Mucosa of stomach (tissue), 1 donor: ENCODE measurements around the gene PRKCI.
A peak's percentile ranks its signal among the peaks of the same experiment; 100 is the strongest.
"Not testable (repeated sequence)": the region's sequence is repeated elsewhere in the genome, so short reads cannot be mapped to it uniquely, and the experiment has no call there.

Experiments
- H3K27me3 ChIP-seq: one replicate; pipeline ENCODE4 v1.7.0; 2013; ENCODE audit warnings: mild to moderate bottlenecking, low read length; ENCODE audit not compliant: control insufficient read depth, insufficient read depth
- H3K36me3 ChIP-seq: one replicate; pipeline ENCODE4 v1.7.0; 2013; ENCODE audit warnings: low read length; ENCODE audit not compliant: control insufficient read depth, insufficient read depth
- H3K4me1 ChIP-seq: one replicate; pipeline ENCODE4 v1.7.0; 2013; ENCODE audit warnings: mild to moderate bottlenecking, low read length; ENCODE audit not compliant: control insufficient read depth, insufficient read depth
- H3K4me3 ChIP-seq: one replicate; pipeline ENCODE4 v1.7.0; 2013; ENCODE audit warnings: low read length
- H3K9ac ChIP-seq: one replicate; pipeline ENCODE4 v1.7.0; 2013; ENCODE audit warnings: mild to moderate bottlenecking, low read length, moderate library complexity
- H3K9me3 ChIP-seq: one replicate; pipeline ENCODE4 v1.7.0; 2013; ENCODE audit warnings: mild to moderate bottlenecking, low read length, moderate library complexity; ENCODE audit not compliant: control insufficient read depth
- donor health status: Pancreatic carcinoma.

Gene PRKCI

DNA sequence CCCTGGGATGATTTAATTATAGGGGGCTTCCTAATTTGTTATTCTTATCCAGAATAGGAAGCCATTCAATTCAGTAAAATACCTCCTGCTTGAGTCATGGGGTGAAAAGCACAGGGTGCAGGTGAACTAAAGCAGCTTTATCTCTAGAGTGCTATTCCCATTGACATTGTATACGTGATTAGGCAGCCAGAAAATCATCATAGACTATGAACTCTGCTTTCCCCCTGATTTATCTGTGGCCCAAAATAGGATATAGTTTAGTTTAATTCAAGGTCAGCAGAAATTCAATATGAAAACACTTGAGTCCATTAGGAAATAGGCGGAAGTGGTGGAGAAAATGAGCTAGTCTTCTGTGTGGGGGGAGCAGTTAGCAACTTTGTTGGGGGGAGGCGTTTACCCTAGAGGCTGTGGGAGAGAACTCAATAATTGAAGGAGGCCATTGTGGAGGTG lies 18.2 kb upstream of the PRKCI start:
- Histone ChIP-seq H3K36me3 (no peaks in the 10 kb centered on the region), H3K4me1 (peaks cover 4% of the 10 kb centered on the region), H3K9me3 (no peaks in the 10 kb centered on the region)

DNA sequence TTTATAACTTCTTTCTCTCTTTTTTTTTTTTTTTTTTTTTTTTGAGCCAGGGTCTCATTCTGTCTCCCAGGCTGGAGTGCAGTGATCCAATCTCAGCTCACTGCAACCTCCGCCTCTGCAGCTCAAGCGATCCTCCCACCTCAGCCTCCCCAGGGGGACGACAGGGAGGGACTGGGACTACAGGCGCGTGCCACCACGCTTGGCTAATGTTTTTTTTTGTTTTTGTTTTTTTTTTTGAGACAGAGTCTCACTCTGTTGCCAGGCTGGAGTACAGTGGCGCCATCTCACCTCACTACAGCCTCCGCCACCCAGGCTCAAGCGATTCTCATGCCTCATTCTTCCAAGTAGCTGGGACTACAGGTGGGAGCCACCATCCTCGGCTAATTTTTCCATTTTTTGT lies 17.7 kb upstream of the PRKCI start:
- no peaks in the 10 kb centered on the region for H3K36me3 ChIP-seq
- no peak overlapping the region for H3K9ac ChIP-seq
- no peaks in the 10 kb centered on the region for H3K27me3 ChIP-seq
- peaks cover 4% of the 10 kb centered on the region for H3K4me1 ChIP-seq
- H3K9me3 ChIP-seq: no peaks in the 10 kb centered on the region
- no peak overlapping the region for H3K4me3 ChIP-seq

More for the DNA sequence above, 18.2 kb upstream of the PRKCI start:
- H3K4me3 ChIP-seq: no peak overlapping the region
- H3K9ac ChIP-seq: no peak overlapping the region
- H3K27me3 ChIP-seq: no peaks in the 10 kb centered on the region

DNA sequence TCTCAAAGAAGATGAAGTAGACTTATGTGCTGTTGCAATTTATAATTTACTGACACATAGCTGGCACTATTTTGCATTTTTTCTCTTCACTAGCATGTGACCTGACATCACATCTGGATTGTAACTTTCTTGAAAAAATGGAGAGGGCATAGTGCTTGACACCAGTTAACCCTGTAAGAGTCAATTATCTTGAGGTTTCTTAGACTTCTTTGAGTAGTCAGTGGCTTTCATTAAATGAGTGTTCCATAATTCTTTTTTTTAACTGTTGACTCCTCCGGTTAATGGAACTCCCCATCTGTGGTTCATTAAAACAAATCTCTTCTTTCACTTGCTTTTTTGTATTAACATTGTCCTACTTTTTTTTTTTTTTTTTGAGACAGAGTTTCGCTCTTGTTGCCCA lies 16.9 kb upstream of the PRKCI start:
- Histone ChIP-seq H3K27me3 (no peaks in the 10 kb centered on the region), H3K4me3 (no peak overlapping the region), H3K36me3 (no peaks in the 10 kb centered on the region), H3K9ac (no peak overlapping the region), H3K4me1 (peaks cover 4% of the 10 kb centered on the region), H3K9me3 (no peaks in the 10 kb centered on the region)

DNA sequence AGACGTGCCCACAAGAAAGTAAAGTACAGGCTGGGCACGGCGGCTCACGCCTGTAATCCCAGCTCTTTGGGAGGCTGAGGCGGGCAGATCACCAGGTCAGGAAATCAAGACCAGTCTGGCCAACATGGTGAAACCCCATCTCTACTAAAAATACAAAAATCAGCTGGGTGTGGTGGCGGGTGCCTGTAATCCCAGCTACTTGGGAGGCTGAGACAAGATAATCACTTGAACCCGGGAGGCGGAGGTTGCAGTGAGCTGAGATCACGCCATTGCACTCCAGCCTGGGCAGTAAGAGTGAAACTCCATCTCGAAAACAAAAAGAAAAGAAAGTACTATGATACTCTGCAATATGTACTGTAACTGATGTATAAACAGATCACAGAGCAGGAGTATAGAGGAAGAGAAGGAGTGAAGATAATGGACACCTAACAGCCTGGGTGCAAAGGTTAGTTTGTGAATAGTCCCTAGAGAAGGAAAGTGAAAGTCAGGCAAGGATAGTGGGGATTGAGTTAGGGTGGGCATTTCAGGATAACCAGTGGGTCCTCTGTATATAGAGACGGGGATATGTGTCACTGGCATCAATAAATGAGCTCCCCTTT lies 16.0 kb upstream of the PRKCI start:
- not testable (repeated sequence) for H3K27me3 ChIP-seq, H3K9ac ChIP-seq

DNA sequence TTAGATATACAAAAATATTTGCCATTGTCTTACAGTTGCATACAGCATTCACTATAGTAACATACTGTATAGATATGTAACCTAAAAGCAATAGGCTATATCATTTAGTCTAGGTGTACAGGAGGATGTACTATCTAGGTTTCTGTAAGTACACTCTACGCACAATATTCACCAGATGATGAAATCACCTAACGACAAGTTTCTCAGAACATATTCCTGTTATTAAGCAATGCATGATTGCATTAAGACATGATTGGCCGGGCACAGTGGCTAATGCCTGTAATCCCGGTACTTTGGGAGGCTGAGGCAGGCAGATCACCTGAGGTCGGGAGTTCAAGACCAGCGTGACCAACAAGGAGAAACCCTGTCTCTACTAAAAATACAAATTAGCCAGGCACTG lies 14.5 kb upstream of the PRKCI start:
- H3K9ac ChIP-seq: no peak overlapping the region
- H3K36me3 ChIP-seq: no peaks in the 10 kb centered on the region
- no peaks in the 10 kb centered on the region for H3K9me3 ChIP-seq
- H3K4me3 ChIP-seq: no peak overlapping the region
- H3K27me3 ChIP-seq: no peaks in the 10 kb centered on the region
- H3K4me1 ChIP-seq: peaks cover 4% of the 10 kb centered on the region

More for the DNA sequence above, 16.0 kb upstream of the PRKCI start:
- not testable (repeated sequence) for H3K4me1 ChIP-seq, H3K36me3 ChIP-seq, H3K9me3 ChIP-seq, H3K4me3 ChIP-seq

DNA sequence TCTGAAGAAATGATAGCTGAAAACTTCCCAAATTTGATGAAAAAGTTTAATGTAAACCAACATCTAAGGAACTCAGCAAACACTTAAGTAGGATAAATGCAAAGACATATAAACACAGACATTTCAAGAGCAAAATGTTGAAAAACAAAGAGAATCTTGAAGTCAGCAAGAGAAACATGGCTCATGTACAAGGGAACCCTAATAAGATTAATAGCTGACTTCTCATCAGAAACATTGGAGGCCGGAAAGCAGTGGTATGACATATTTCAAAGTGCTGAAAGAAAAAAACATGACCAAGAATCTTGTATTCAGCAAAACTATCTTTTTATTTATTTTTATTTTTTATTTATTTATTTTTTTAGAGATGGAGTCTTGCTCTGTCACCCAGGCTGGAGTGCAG lies 10.6 kb upstream of the PRKCI start:
- H3K9ac ChIP-seq: no peak overlapping the region
- no peaks in the 10 kb centered on the region for H3K36me3 ChIP-seq
- H3K27me3 ChIP-seq: no peaks in the 10 kb centered on the region
- H3K4me3 ChIP-seq: no peak overlapping the region
- no peaks in the 10 kb centered on the region for H3K9me3 ChIP-seq
- H3K4me1 ChIP-seq: no peaks in the 10 kb centered on the region

DNA sequence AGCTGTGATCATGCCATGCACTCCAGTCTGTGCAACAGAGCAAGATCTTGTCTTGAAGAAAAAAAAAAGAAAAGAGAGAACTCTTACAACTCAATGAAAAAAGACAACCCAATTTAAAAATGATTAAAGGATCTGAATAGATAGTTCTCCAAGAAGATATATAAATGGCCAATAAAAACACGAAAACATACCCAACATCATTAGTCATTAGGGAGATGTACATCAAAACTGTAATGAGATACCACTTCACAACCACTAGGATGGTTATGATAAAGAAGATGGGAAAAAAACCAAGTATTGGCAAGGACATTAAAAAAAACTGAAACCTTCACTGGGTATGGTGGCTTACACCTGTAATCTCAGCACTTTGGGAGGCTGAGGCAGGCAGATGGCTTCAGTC lies 2.4 kb upstream of the PRKCI start:
- Histone ChIP-seq H3K4me3 (no peak overlapping the region), H3K36me3 (no peaks in the 10 kb centered on the region), H3K9ac (no peak overlapping the region), H3K9me3 (no peaks in the 10 kb centered on the region), H3K27me3 (no peaks in the 10 kb centered on the region), H3K4me1 (no peaks in the 10 kb centered on the region)

DNA sequence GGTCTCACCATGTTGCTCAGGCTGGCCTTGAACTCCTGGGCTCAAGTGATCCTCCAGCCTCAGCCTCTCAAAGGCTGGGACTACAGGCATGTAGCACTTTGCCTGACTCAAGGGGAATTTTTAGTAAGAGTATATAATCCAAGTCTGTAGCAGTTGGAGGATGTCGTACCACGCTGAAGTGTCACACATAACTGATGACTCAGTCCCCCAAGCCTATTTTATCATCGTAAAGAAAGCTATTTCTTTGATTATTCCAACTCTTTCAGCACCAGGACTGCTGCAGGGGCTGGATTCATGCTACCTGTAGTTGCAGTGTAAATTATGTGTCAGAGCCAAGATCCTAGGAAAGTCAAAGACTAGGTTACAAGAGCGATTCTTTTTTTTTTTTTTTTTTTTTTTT lies 1.4 kb upstream of the PRKCI start:
- Histone ChIP-seq H3K4me1 (no peaks in the 10 kb centered on the region), H3K9ac (no peak overlapping the region), H3K9me3 (no peaks in the 10 kb centered on the region), H3K4me3 (no peak overlapping the region), H3K36me3 (no peaks in the 10 kb centered on the region), H3K27me3 (no peaks in the 10 kb centered on the region)

DNA sequence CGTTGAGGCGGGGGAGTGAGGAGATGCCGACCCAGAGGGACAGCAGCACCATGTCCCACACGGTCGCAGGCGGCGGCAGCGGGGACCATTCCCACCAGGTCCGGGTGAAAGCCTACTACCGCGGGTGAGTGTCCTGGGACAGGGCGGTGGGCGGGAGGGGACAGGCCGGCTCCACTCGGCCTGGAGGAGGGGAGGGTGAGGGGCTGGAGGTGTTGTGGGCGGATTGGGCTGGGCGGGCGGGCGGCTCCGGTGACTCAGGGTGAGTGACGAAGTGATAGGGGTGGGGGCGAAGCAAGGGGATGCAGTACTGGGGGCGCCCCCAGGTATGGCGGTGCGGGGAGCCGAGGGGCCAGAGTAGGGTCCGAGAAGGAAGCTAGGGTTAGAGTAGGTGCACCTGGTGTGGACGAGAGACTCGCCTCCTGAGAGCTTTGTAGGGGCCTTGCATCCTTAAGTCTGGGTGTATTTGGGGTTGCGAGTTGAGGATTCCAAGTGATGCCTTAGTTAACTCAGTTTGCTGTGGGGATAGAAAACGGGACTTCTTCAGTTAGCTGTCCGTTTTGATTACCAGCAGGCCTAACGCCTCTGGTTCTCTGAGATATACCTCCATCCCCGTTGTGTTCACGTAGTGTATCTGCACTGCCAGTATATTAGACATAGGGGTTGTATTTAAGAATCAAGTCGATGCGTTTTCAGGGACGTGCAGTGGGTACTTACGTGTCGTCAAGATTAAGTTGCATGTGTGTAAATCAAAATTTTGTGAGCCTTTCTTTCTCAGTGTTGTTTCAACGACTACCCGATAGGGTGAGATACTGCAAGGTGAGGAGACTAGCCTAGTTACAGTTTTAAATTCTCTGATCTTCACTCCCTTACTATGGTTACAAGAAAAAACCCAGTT lies 670 bp downstream of the PRKCI start:
- Histone ChIP-seq H3K36me3 (no peaks in the 10 kb centered on the region), H3K9me3 (no peaks in the 10 kb centered on the region), H3K9ac (peak overlapping the region; percentile 82), H3K4me3 (peak overlapping the region; percentile 82), H3K27me3 (no peaks in the 10 kb centered on the region), H3K4me1 (peaks cover 5% of the 10 kb centered on the region)

DNA sequence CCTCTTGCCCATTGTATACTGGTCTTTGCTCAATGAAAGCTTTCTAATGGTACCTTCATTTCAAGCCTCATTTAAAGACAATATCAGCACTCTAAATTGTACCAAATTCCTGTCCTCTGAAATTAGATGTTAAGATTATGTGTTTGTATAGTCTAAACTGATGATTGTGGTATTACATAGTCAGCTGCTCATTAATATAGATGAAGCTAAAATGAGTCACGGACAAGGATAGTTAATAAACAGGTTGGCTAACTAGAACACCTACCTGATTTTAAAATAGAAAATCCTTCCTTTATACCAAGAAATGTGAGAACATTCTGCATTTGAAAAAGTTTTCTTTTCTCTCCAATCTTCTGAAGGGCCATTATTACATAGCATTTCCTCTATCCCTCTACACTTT lies 2.9 kb downstream of the PRKCI start:
- Histone ChIP-seq H3K27me3 (no peaks in the 10 kb centered on the region), H3K4me3 (no peak overlapping the region), H3K9ac (no peak overlapping the region), H3K36me3 (no peaks in the 10 kb centered on the region), H3K9me3 (no peaks in the 10 kb centered on the region), H3K4me1 (peaks cover 5% of the 10 kb centered on the region)

DNA sequence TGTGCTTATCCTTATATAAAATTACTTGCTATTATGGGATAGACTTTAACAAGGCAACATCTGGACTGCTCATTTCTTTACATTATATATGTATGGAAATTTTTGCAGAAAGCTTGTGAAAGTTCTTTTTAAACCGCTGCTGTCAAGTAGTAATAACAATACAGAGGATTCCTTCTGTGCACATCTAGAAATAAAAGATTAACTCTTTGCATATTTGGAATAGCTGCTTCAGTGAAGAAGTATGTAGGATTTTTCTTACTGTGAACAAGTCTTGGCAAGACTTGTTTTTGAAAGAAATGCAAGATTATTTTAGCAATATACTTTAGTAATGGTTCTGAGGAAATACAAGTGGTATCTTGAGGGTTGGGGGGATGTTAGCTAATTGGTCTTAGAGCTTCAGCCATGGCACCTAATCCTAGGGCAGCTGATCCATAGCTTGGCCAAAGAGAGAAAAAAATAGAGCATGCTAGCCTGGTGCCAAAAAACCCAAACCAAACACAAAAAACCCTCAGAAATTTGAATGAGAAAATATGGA lies 4.3 kb downstream of the PRKCI start:
- Histone ChIP-seq H3K36me3 (no peaks in the 10 kb centered on the region), H3K4me3 (no peak overlapping the region), H3K9me3 (no peaks in the 10 kb centered on the region), H3K9ac (no peak overlapping the region), H3K4me1 (peaks cover 5% of the 10 kb centered on the region), H3K27me3 (no peaks in the 10 kb centered on the region)

DNA sequence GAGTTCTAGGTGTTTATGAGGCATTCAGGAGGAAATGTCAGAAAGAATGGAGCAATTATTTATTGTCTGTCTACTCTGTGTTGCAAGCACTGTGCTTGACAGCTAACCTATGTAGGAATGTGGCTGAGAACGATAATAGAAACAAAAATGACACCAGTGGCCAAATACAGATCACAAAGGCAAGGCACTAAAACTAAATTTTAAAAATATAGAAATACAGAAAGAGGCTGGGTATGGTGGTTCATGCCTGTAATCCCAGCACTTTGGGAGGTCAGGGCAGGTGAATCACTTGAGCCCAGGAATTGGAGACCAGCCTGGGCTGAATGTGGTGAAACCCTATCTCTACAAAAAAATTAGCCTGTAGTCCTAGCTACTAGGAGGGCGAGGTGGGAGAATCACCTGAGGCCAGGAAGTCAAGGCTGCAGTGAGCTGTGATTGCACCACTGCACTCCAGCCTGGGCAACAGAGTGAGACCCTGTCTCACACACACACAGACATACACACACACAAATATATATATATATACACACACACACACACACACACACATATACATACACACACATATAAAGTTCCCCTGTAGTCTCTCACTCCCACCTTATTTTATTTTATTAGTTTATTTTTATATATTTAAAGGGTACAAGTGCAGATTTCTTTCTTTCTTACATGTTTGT lies 6.0 kb downstream of the PRKCI start:
- Histone ChIP-seq H3K36me3 (no peaks in the 10 kb centered on the region), H3K4me1 (peaks cover 14% of the 10 kb centered on the region), H3K4me3 (no peak overlapping the region), H3K27me3 (no peaks in the 10 kb centered on the region), H3K9me3 (no peaks in the 10 kb centered on the region), H3K9ac (no peak overlapping the region)
